ENCODE measurements around the gene SMIM44.

Gene SMIM44

DNA sequence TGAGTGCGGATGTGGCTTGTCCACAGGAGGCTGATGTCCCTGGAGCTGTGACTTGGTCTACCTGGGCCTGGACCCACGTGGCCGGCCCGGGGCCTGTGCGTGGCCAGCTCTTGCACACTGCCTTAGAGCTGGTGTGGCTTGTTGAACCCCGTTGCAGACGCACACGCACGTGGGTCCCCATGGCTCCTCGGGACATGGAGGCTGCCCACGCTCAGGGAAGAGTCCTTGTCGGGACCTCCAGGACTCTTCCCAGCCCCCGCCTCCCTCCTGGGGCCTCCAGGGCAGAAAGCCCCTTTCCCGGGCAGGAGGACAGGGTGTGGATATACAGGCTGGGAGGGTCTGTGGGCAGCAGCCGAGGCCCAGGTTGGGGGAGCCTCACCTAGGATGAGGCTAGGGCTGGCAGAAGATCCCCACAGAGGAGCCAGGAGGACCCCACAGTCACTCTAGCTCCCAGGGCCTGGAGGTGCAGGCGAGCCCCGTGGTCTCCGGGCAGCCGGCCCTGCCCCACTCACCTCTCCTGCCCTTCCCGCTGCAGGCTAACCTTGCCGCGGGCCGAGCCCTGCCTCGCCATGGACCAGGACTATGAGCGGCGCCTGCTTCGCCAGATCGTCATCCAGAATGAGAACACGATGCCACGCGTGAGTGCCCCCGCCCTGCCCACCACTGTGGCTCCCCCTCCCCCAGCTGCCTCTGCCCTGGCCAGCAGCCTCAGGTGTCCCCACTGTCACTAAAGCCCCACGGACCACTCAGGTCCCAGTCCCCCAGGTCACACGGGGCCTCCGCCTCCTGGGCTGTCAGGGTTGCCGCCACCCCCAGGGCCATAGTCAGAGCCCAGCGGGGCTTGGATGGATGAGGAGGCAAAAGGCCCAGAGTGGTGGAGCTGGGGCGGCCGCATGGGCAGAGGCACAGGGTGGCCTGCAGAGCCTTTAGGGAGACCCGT, 39.5 kb upstream of the SMIM44 start:
- peak overlapping the region; percentile 4 for H3K27ac ChIP-seq
- no peak for DNase-seq (ENCODE audit: low spot score)
- ChIA-PET POLR2A (ENCODE audit: low non-redundant PET) (no interaction called here), CTCF (interaction anchor here (0.5 kb wide), 1 partner anchor 166 kb away, joined by 4 read pairs; no protein-coding TSS in a partner anchor)
- TF ChIP-seq, protein P1, sequence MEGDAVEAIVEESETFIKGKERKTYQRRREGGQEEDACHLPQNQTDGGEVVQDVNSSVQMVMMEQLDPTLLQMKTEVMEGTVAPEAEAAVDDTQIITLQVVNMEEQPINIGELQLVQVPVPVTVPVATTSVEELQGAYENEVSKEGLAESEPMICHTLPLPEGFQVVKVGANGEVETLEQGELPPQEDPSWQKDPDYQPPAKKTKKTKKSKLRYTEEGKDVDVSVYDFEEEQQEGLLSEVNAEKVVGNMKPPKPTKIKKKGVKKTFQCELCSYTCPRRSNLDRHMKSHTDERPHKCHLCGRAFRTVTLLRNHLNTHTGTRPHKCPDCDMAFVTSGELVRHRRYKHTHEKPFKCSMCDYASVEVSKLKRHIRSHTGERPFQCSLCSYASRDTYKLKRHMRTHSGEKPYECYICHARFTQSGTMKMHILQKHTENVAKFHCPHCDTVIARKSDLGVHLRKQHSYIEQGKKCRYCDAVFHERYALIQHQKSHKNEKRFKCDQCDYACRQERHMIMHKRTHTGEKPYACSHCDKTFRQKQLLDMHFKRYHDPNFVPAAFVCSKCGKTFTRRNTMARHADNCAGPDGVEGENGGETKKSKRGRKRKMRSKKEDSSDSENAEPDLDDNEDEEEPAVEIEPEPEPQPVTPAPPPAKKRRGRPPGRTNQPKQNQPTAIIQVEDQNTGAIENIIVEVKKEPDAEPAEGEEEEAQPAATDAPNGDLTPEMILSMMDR (conservative IDR thresholded peaks at IDR 0.05; ENCODE audit: low read depth): no peak

DNA sequence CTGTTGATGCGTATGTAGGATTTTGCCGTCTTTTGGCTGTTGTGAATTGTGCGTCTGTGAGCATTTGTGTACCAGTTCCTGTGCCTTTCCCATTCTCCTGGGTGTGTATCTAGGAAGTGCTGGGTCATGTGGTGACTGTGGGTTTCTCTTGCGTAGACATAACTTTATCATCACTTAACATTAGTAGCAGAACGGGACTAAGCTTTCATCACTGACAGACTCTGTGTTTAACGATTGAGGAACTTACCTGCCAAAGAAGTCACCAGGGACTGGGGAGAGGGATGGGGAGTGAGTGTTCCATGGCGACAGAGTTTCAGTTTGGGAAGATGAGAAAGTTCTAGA, 37.8 kb upstream of the SMIM44 start:
- ChIA-PET CTCF (interaction anchor here (0.6 kb wide), 1 partner anchor 23 kb away, joined by 5 read pairs; no protein-coding TSS in a partner anchor), POLR2A (ENCODE audit: low non-redundant PET) (no interaction called here)
- DNase-seq (ENCODE audit: low spot score): no peak
- TF ChIP-seq, protein P1 (conservative IDR thresholded peaks at IDR 0.05; ENCODE audit: low read depth): no peak
- peak overlapping the region; percentile 81 for H3K27ac ChIP-seq

DNA sequence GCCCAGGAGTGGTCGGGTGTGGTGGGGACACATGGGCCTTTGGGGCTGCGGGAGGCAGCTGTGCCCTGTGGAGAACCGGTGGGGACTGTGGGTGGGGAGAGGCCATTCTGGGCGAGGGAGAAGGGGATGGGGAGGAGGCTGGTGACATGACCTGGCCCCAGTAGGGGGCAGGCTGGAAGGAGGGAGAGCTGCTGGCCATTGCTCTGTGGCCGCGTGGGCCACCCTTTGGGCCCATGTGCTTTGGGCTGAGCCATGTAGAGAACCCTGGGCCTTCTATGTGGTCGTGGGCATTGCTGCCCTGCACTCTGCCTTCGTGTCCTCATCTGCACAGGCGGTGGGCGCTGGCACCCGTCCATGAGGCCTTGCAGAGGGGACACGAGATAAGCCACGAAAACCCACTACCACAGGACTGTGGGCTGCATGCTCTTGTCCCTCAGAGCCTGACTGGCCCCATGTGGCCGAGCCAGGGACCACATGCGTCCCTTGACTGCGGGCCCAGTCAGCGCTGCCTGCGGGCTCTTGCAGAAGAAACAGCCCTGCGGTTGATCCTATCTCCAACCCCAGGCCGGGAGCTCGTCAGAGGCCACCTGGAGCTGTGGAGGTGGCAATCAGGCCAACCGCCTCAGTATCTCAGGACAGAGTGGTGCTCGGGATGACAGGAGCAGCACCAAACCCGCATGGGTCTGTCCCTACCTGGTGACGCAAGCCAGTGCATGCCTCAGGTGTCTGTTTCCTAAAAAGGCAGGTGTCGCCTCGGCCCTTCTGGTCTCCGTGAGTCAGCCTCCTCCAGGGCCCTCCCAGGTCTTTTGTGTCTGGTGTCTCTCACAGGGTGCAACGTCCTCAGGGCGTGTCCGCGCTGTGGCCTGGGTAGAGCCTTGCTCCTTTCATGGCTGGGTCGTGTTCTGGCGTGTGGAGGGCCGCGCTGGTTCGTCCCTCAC, 37.2 kb upstream of the SMIM44 start:
- H3K27ac ChIP-seq: peak overlapping the region; percentile 81
- peak; percentile 56 for DNase-seq (ENCODE audit: low spot score)
- ChIA-PET CTCF (no interaction called here), POLR2A (ENCODE audit: low non-redundant PET) (no interaction called here)
- TF ChIP-seq, protein P1 (conservative IDR thresholded peaks at IDR 0.05; ENCODE audit: low read depth): no peak

DNA sequence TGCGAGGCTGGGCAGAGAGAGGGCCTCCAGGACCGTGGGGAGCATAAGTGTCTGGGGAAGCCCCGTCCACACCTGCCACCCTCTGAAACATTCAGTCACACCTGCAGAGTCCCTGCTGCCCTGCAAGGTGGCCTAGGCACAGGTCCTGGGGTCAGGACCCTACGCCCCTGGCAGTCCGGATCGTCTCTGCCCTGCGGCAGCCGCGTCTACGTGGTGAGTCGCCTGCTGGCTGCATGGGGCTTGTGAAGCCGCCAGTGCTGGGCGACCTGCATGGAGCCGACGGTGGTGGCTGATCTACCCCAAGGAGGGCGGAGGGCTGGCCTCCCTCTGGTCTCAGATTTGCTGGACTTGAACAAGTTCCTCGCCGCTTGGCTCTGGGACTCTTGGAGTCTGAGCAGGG, 35.9 kb upstream of the SMIM44 start:
- POLR2A ChIA-PET (ENCODE audit: low non-redundant PET): no interaction called here
- TF ChIP-seq, protein P1 (conservative IDR thresholded peaks at IDR 0.05; ENCODE audit: low read depth): no peak
- peak overlapping the region; percentile 81 for H3K27ac ChIP-seq
- no peak for DNase-seq (ENCODE audit: low spot score)
- CTCF ChIA-PET: no interaction called here

DNA sequence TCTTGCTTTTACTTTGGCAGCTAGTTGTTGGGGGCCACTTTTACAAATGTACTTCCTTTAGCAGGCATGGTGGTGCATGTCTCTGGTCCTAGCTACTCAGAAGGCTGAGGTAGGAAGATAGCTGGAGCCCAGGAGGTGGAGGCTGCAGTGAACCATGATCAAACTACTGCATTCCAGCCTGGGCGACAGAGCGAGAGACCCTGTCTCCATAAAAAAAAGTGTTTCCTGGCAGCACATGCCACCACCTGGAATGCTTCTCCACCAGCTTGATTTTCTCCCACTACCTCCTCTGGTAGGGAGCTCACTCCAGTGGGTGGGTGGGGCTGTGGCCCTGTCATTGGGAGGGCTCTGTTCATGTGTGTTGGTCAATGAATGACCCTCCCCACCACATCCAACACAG, 35.4 kb upstream of the SMIM44 start:
- H3K27ac ChIP-seq: peak overlapping the region; percentile 81
- no peak for DNase-seq (ENCODE audit: low spot score)
- ChIA-PET CTCF (no interaction called here), POLR2A (ENCODE audit: low non-redundant PET) (no interaction called here)
- TF ChIP-seq, protein P1 (conservative IDR thresholded peaks at IDR 0.05; ENCODE audit: low read depth): no peak

DNA sequence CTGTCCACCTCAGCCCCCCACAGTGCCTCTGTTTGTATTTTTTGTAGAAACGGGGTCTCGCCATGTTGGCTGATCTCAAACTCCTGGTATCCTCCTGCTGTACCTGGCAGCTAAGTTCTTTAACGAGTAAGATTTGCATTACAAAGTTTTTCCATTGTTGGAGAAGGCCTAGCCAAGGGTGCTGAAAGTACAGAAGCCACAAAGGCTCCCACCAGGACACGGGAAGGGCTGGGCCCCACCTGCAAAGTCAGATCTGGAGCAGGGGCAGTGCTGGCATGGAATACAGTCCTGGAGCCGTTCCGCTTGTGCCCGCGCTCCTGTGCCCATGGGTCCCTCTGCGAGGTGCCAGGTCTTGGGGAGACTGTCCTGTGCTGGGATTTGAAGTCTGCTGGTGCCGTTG, 35.0 kb upstream of the SMIM44 start:
- TF ChIP-seq, protein P1 (conservative IDR thresholded peaks at IDR 0.05; ENCODE audit: low read depth): no peak
- POLR2A ChIA-PET (ENCODE audit: low non-redundant PET): no interaction called here
- no peak for DNase-seq (ENCODE audit: low spot score)
- peak overlapping the region; percentile 81 for H3K27ac ChIP-seq
- CTCF ChIA-PET: no interaction called here

Measured in RWPE1 (cell line).